Activated CD4-positive, alpha-beta T cell treated with anti-CD3 and anti-CD28 coated beads for 36 hours (primary cell): ENCODE data around the gene HMG20B. TPM values are rescaled to one million over a fixed set of nuclear protein-coding genes. Genes with fewer than 3 reads are reported as not detected.

Experiments used
- ATAC-seq: fragments of 200-7000 bp; cut with Tn5 transposase; one replicate; pipeline ENCODE4 v1.10.0; 2021; ENCODE audit warnings: mild to moderate bottlenecking, moderate library complexity
- CTCF ChIA-PET: fragments of 350-600 bp; sonication (Branson Sonifier 250); formaldehyde crosslinking; loops from one replicate; lab custom pipeline; 2021; ENCODE audit warnings: antibody characterized with exemption; lab: Charles Lee
- POLR2A ChIA-PET: fragments of 350-600 bp; sonication (Branson Sonifier 250); formaldehyde crosslinking; loops from one replicate; lab custom pipeline; 2021; ENCODE audit warnings: antibody characterized with exemption, inconsistent platforms; lab: Charles Lee
- DNase-seq: peaks from one replicate; pipeline ENCODE4 v3.0.0-alpha.2; 2020
- H3K27ac Mint-ChIP-seq: one replicate; pipeline ENCODE4 v1.8.0; 2021; ENCODE audit warnings: mixed read lengths
- H3K27me3 Mint-ChIP-seq: one replicate; pipeline ENCODE4 v1.8.0; 2021; ENCODE audit warnings: mixed read lengths
- H3K36me3 Mint-ChIP-seq: one replicate; pipeline ENCODE4 v1.8.0; 2021; ENCODE audit warnings: low read depth, mixed read lengths
- H3K4me1 Mint-ChIP-seq: one replicate; pipeline ENCODE4 v1.8.0; 2021; ENCODE audit warnings: mixed read lengths
- H3K4me3 Mint-ChIP-seq: one replicate; pipeline ENCODE4 v1.8.0; 2021; ENCODE audit warnings: mild to moderate bottlenecking, moderate library complexity, mixed read lengths
- H3K9me3 Mint-ChIP-seq: one replicate; pipeline ENCODE4 v1.8.0; 2021; ENCODE audit warnings: low read depth, mixed read lengths
- intact Hi-C, 2 experiments: fragments of 100-400 bp; cut with DNase I in 1 of 2; cut with micrococcal nuclease in 1 of 2; formaldehyde crosslinking; loops; one replicate each; pipeline versions ENCODE4 v1.14.2 to v1.15.1; 2022 to 2024; cut with DNase I, micrococcal nuclease
- total RNA-seq, 2 experiments: library from RNA; stranded (reverse); gene quantifications; one replicate each; pipeline ENCODE4 v1.2.3, GENCODE V29; 2021

The HMG20B gene
- total RNA-seq, 2 experiments from 2014 or later = 59.5 to 62.5 TPM

- ChIA-PET POLR2A (no interaction called here), CTCF (interaction anchor here (0.8 kb wide), 1 partner anchor 30 kb away, joined by 3 read pairs; no protein-coding TSS in a partner anchor)
- Mint-ChIP-seq H3K4me3 (no peak overlapping the region), H3K27me3 (no peaks in the 10 kb centered on the region), H3K27ac (no peak overlapping the region), H3K9me3 (no peaks in the 10 kb centered on the region), H3K4me1 (peaks cover 13% of the 10 kb centered on the region), H3K36me3 (peaks cover 10% of the 10 kb centered on the region)
- intact Hi-C loops = loop anchor here (1.0 to 5.0 kb wide), 3 partner anchors 31 to 73 kb away; no protein-coding TSS in a partner anchor
- ATAC-seq (peak; percentile 62), DNase-seq (peak; percentile 75)
Observed at GRCh38 chr19:3618144-3618810, 45.5 kb downstream of the HMG20B start.

GRCh38 chr19:3618811-3619630, 46.3 kb downstream of the HMG20B start:
- intact Hi-C loops = loop anchor here (1.0 to 5.0 kb wide), 3 partner anchors 32 to 74 kb away; no protein-coding TSS in a partner anchor

GRCh38 chr19:3619631-3620012, 46.9 kb downstream of the HMG20B start:
- Mint-ChIP-seq H3K4me3 (no peak overlapping the region), H3K36me3 (peaks cover 10% of the 10 kb centered on the region), H3K27ac (no peak overlapping the region), H3K9me3 (no peaks in the 10 kb centered on the region), H3K27me3 (no peaks in the 10 kb centered on the region), H3K4me1 (peaks cover 19% of the 10 kb centered on the region)
- CTCF ChIA-PET = interaction anchor here (0.5 kb wide), 1 partner anchor 32 kb away, joined by 3 read pairs; no protein-coding TSS in a partner anchor
- ATAC-seq = no peak
- DNase-seq = no peak
- intact Hi-C loops = loop anchor here (2.0 to 5.0 kb wide), 2 partner anchors 33 to 72 kb away; no protein-coding TSS in a partner anchor
- POLR2A ChIA-PET = no interaction called here

More at GRCh38 chr19:3618811-3619630, 46.3 kb downstream of the HMG20B start:
- no peaks in the 10 kb centered on the region for H3K27me3 Mint-ChIP-seq
- no peak overlapping the region for H3K27ac Mint-ChIP-seq
- H3K4me1 Mint-ChIP-seq = peaks cover 13% of the 10 kb centered on the region
- H3K4me3 Mint-ChIP-seq = no peak overlapping the region
- DNase-seq = no peak
- H3K36me3 Mint-ChIP-seq = peaks cover 9% of the 10 kb centered on the region
- no peaks in the 10 kb centered on the region for H3K9me3 Mint-ChIP-seq
- CTCF ChIA-PET = interaction anchor here (0.8 kb wide), 1 partner anchor 30 kb away, joined by 3 read pairs; no protein-coding TSS in a partner anchor
- ATAC-seq = no peak
- POLR2A ChIA-PET = no interaction called here

GRCh38 chr19:3620145-3620816, 47.5 kb downstream of the HMG20B start:
- Mint-ChIP-seq H3K27ac (no peak overlapping the region), H3K27me3 (no peaks in the 10 kb centered on the region), H3K4me3 (no peak overlapping the region), H3K4me1 (peaks cover 25% of the 10 kb centered on the region), H3K9me3 (no peaks in the 10 kb centered on the region), H3K36me3 (peaks cover 10% of the 10 kb centered on the region)
- ATAC-seq (no peak), DNase-seq (no peak)
- intact Hi-C loops = no loop called here
- POLR2A ChIA-PET = no interaction called here
- CTCF ChIA-PET = interaction anchor here (0.5 kb wide), 1 partner anchor 33 kb away, joined by 3 read pairs; no protein-coding TSS in a partner anchor

GRCh38 chr19:3620817-3621547, 48.2 kb downstream of the HMG20B start:
- POLR2A ChIA-PET = no interaction called here

GRCh38 chr19:3621689-3622088, 48.9 kb downstream of the HMG20B start:
- intact Hi-C loops = no loop called here
- Mint-ChIP-seq H3K27me3 (no peaks in the 10 kb centered on the region), H3K27ac (no peak overlapping the region), H3K9me3 (no peaks in the 10 kb centered on the region), H3K4me3 (no peak overlapping the region), H3K36me3 (peaks cover 10% of the 10 kb centered on the region), H3K4me1 (peaks cover 32% of the 10 kb centered on the region)
- CTCF ChIA-PET = interaction anchor here (0.8 to 1.3 kb wide), 2 partner anchors 17 to 97 kb away, joined by 3 to 4 read pairs; no protein-coding TSS in a partner anchor
- POLR2A ChIA-PET = interaction anchor here (1.0 kb wide), 1 partner anchor 37 kb away, joined by 3 read pairs; no protein-coding TSS in a partner anchor
- ATAC-seq (no peak), DNase-seq (no peak)

More at GRCh38 chr19:3620817-3621547, 48.2 kb downstream of the HMG20B start:
- peaks cover 28% of the 10 kb centered on the region for H3K4me1 Mint-ChIP-seq
- H3K36me3 Mint-ChIP-seq = peaks cover 10% of the 10 kb centered on the region
- no peak for DNase-seq
- ATAC-seq = no peak
- intact Hi-C loops = no loop called here
- CTCF ChIA-PET = no interaction called here
- H3K9me3 Mint-ChIP-seq = no peaks in the 10 kb centered on the region
- no peak overlapping the region for H3K4me3 Mint-ChIP-seq
- H3K27me3 Mint-ChIP-seq = no peaks in the 10 kb centered on the region
- H3K27ac Mint-ChIP-seq = no peak overlapping the region

GRCh38 chr19:3622224-3622623, 49.5 kb downstream of the HMG20B start:
- H3K4me3 Mint-ChIP-seq = no peak overlapping the region

GRCh38 chr19:3623716-3624115, 51.0 kb downstream of the HMG20B start:
- DNase-seq = no peak
- no peaks in the 10 kb centered on the region for H3K9me3 Mint-ChIP-seq
- intact Hi-C loops = no loop called here
- CTCF ChIA-PET = no interaction called here
- H3K36me3 Mint-ChIP-seq = peaks cover 7% of the 10 kb centered on the region
- ATAC-seq = no peak
- POLR2A ChIA-PET = no interaction called here
- H3K27me3 Mint-ChIP-seq = no peaks in the 10 kb centered on the region
- no peak overlapping the region for H3K4me3 Mint-ChIP-seq
- H3K27ac Mint-ChIP-seq = no peak overlapping the region
- peaks cover 22% of the 10 kb centered on the region for H3K4me1 Mint-ChIP-seq

More at GRCh38 chr19:3622224-3622623, 49.5 kb downstream of the HMG20B start:
- Mint-ChIP-seq H3K27me3 (no peaks in the 10 kb centered on the region), H3K27ac (no peak overlapping the region), H3K9me3 (no peaks in the 10 kb centered on the region), H3K36me3 (peaks cover 8% of the 10 kb centered on the region), H3K4me1 (peaks cover 32% of the 10 kb centered on the region)
- CTCF ChIA-PET = interaction anchor here (0.8 to 1.3 kb wide), 2 partner anchors 17 to 96 kb away, joined by 3 to 4 read pairs; no protein-coding TSS in a partner anchor
- no peak for ATAC-seq
- intact Hi-C loops = no loop called here
- POLR2A ChIA-PET = interaction anchor here (1.0 kb wide), 1 partner anchor 38 kb away, joined by 3 read pairs; no protein-coding TSS in a partner anchor
- DNase-seq = no peak

- no peak for DNase-seq
- Mint-ChIP-seq H3K27ac (peak overlapping the region; percentile 82), H3K4me1 (peaks cover 22% of the 10 kb centered on the region), H3K4me3 (peak overlapping the region; percentile 91), H3K27me3 (no peaks in the 10 kb centered on the region), H3K9me3 (no peaks in the 10 kb centered on the region), H3K36me3 (peaks cover 4% of the 10 kb centered on the region)
- CTCF ChIA-PET = interaction anchor here (1.6 kb wide), 1 partner anchor 18 kb away, joined by 4 read pairs; no protein-coding TSS in a partner anchor
- ATAC-seq = peak; percentile 6
- POLR2A ChIA-PET = no interaction called here
- intact Hi-C loops = loop anchor here in 1 of 2 experiments (1.0 to 5.0 kb wide), 7 partner anchors 81 to 1096 kb away; partner anchors contain the start of genes DPP9, EEF2, HDGFL2 and ZBTB7A
Observed at GRCh38 chr19:3625996-3626472, 53.3 kb downstream of the HMG20B start.
